ENCODE results near the gene POU3F1.
A peak's percentile ranks its signal among the peaks of the same experiment; 100 is the strongest.

The POU3F1 gene

DNA sequence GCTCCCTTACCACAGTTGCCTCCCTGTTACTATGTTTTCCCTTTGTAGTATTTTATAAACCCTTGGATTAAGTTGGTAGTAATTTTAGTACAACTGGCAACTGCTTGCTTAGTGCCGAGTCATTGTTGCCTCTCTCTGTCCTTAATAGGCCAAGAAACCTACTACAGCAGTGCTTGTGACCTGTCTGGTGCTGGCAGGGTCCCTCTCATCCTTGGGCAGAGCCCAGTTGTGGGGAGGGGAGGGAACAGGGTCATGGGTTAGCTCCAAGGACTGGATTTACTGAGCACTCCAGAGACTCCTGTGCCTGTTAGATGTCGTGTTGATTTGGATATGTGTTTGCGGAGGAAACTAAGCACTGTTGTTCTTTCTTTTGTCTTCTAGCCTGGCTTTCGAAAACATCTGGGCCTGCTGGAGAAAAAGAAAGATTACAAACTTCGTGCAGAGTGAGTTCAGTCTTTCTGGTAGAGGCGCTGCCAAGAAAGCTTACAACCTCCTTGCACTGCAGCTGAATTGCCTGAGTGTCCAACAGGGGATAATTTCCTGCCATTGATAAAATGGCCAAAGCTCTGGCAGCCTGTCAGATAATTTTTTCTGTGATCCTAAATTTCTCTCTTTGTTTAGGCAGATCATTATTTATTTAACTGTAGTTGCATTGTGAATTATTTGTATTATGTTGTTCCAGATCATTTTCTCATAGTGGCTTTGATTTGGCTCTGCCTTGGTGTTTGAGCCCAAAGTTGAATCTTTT, 30.4 kb downstream of the POU3F1 start:
- TF ChIP-seq CTCF (IDR thresholded peaks at IDR 0.05; ENCODE audit: insufficient read depth, low read length, poor library complexity, severe bottlenecking) (no peak), EZH2phosphoT487 (conservative IDR thresholded peaks at IDR 0.05; ENCODE audit: low read length) (no peak)
- peaks cover 5% of the 10 kb centered on the region; the same call in 1 of the 2 replicates for H3F3A ChIP-seq (ENCODE audit: insufficient read depth)
- no peaks in the 10 kb centered on the region for H3K9me3 ChIP-seq (ENCODE audit: insufficient read depth, low read length)
- no peak overlapping the region for H3K27ac ChIP-seq (ENCODE audit: low read depth, low read length)
- no peaks in the 10 kb centered on the region for H4K20me1 ChIP-seq (ENCODE audit: low read depth, low read length)
- H3K4me3 ChIP-seq (ENCODE audit: insufficient read depth, low read length, poor library complexity, severe bottlenecking): no peak overlapping the region
- H3K4me2 ChIP-seq (ENCODE audit: low read depth, low read length, poor library complexity, severe bottlenecking): no peak overlapping the region
- H3K9ac ChIP-seq (ENCODE audit: low read length): no peak overlapping the region
- peaks cover 9% of the 10 kb centered on the region; the same call in 1 of the 2 replicates for H3K36me3 ChIP-seq (ENCODE audit: low read length)
- H3K79me2 ChIP-seq (ENCODE audit: insufficient read depth, low read length): peaks cover 38% of the 10 kb centered on the region
- H2AFZ ChIP-seq (ENCODE audit: low read depth, low read length, severe bottlenecking): no peak overlapping the region
- H3K9me2 ChIP-seq (replicated peaks; ENCODE audit: insufficient read depth, low read length): no peaks in the 10 kb centered on the region
- no peaks in the 10 kb centered on the region for H3K27me3 ChIP-seq (ENCODE audit: low read length)

DNA sequence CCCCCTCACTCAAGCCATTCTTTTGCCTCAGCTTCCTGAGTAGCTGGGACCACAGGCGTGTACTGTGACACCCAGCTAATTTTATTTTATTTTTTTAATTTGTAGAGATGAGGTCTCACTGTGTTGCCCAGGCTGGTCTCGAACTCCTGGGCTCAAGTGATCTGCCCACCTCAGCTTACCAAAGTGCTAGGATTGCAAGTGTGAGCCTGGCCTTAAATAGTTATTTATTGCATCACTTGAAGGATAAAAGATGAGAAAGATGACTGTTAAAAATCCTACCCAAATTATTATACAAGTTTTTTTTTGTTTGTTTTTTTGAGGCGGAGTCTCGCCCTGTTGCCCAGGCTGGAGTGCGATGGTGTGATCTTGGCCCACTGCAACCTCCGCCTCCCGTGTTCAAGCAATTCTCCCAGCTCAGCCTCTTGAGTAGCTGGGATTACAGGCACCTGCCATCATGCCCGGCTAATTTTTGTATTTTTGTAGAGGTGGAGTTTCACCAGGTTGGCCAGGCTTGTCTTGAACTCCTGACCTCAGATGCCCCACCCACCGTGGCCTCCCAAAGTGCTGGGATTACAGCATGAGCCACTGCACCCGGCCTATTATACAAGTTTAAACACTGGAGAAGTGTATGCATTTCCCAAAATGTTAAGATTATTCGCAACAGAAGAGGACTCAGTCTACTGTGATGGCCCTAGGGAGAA, 31.7 kb downstream of the POU3F1 start:
- no peak overlapping the region for H2AFZ ChIP-seq (ENCODE audit: low read depth, low read length, severe bottlenecking)
- H3K9ac ChIP-seq (ENCODE audit: low read length): no peak overlapping the region
- no peaks in the 10 kb centered on the region for H3K27me3 ChIP-seq (ENCODE audit: low read length)
- H3K4me3 ChIP-seq (ENCODE audit: insufficient read depth, low read length, poor library complexity, severe bottlenecking): no peak overlapping the region
- H3K4me2 ChIP-seq (ENCODE audit: low read depth, low read length, poor library complexity, severe bottlenecking): no peak overlapping the region
- H3K9me2 ChIP-seq (replicated peaks; ENCODE audit: insufficient read depth, low read length): no peaks in the 10 kb centered on the region
- no peak overlapping the region for H3K27ac ChIP-seq (ENCODE audit: low read depth, low read length)
- no peaks in the 10 kb centered on the region for H4K20me1 ChIP-seq (ENCODE audit: low read depth, low read length)
- no peaks in the 10 kb centered on the region for H3K9me3 ChIP-seq (ENCODE audit: insufficient read depth, low read length)
- peaks cover 9% of the 10 kb centered on the region; the same call in 1 of the 2 replicates for H3K36me3 ChIP-seq (ENCODE audit: low read length)
- peaks cover 38% of the 10 kb centered on the region for H3K79me2 ChIP-seq (ENCODE audit: insufficient read depth, low read length)
- H3F3A ChIP-seq (ENCODE audit: insufficient read depth): peaks cover 5% of the 10 kb centered on the region; the same call in 1 of the 2 replicates
- TF ChIP-seq EZH2phosphoT487 (conservative IDR thresholded peaks at IDR 0.05; ENCODE audit: low read length) (no peak), CTCF (IDR thresholded peaks at IDR 0.05; ENCODE audit: insufficient read depth, low read length, poor library complexity, severe bottlenecking) (no peak)

DNA sequence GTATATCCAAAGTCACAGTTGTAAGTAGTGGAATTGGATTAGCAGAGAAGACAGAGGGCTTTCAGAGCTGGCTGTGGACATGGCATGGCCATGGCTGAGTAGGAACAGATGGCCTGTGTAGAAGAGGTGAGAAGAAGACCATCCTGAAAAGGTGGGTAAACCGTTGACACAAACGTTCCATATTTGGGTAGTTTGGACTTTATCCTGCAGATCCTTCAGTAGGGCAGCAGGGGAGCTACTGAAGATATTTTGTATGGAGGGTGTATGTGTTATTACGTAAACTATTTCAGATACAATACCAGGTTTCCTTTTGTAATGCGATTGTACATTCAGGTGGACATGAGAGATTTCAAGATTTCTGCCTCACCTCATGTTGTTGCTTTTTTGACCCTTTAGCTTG, 32.4 kb downstream of the POU3F1 start:
- TF ChIP-seq EZH2phosphoT487 (conservative IDR thresholded peaks at IDR 0.05; ENCODE audit: low read length): no peak
- TF ChIP-seq CTCF (IDR thresholded peaks at IDR 0.05; ENCODE audit: insufficient read depth, low read length, poor library complexity, severe bottlenecking): no peak
- peaks cover 8% of the 10 kb centered on the region; the same call in 1 of the 2 replicates for H3K36me3 ChIP-seq (ENCODE audit: low read length)
- H3K4me2 ChIP-seq (ENCODE audit: low read depth, low read length, poor library complexity, severe bottlenecking): peak overlapping the region; percentile 72
- no peaks in the 10 kb centered on the region for H3K9me2 ChIP-seq (replicated peaks; ENCODE audit: insufficient read depth, low read length)
- no peaks in the 10 kb centered on the region for H3K9me3 ChIP-seq (ENCODE audit: insufficient read depth, low read length)
- H3K27me3 ChIP-seq (ENCODE audit: low read length): no peaks in the 10 kb centered on the region
- no peak overlapping the region for H3K4me3 ChIP-seq (ENCODE audit: insufficient read depth, low read length, poor library complexity, severe bottlenecking)
- no peak overlapping the region for H3K27ac ChIP-seq (ENCODE audit: low read depth, low read length)
- no peak overlapping the region for H2AFZ ChIP-seq (ENCODE audit: low read depth, low read length, severe bottlenecking)
- peaks cover 5% of the 10 kb centered on the region; the same call in 1 of the 2 replicates for H3F3A ChIP-seq (ENCODE audit: insufficient read depth)
- H4K20me1 ChIP-seq (ENCODE audit: low read depth, low read length): no peaks in the 10 kb centered on the region
- peak overlapping the region; percentile 79; the same call in 1 of the 2 replicates for H3K9ac ChIP-seq (ENCODE audit: low read length)
- peaks cover 38% of the 10 kb centered on the region for H3K79me2 ChIP-seq (ENCODE audit: insufficient read depth, low read length)

Data from SU-DHL-6 (cell line).